AG09319 (cell line): ENCODE data around the gene CDON.
"Not testable (repeated sequence)": the region's sequence is repeated elsewhere in the genome, so short reads cannot be mapped to it uniquely, and the experiment has no call there.

Experiments used
- DNase-seq: peaks from one replicate; pipeline ENCODE4 v3.0.0-alpha.2; 2010; ENCODE audit warnings: low read depth; ENCODE audit errors: extremely low read depth
- TF ChIP-seq, protein P1 (sequence below): IDR thresholded peaks from 2 replicates; pipeline ENCODE4 v1.5.1; 2011; ENCODE audit warnings: low read depth, mild to moderate bottlenecking, inconsistent platforms, low read length, moderate library complexity

The CDON gene

DNA sequence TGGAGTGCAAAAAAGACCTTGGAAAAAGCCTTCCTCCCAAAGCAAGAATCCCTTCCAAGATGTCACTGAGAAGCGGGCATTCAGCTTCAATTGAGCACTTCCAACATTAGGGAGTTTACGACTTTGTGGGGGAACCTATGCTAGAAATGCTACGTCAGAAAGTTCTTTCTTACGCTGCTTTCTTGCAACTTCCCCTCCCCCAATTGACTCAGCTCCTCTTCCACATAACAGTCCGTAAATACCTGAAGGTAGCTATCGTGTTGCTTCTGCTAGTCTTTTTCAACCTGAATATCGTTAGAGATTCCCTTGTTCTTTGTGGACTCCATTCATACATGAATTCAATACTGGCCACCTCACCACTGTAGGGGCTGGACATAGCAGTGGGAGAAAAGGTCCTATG is 69.8 kb downstream of the CDON start:
- DNase-seq, result no peak
- TF ChIP-seq, protein P1, sequence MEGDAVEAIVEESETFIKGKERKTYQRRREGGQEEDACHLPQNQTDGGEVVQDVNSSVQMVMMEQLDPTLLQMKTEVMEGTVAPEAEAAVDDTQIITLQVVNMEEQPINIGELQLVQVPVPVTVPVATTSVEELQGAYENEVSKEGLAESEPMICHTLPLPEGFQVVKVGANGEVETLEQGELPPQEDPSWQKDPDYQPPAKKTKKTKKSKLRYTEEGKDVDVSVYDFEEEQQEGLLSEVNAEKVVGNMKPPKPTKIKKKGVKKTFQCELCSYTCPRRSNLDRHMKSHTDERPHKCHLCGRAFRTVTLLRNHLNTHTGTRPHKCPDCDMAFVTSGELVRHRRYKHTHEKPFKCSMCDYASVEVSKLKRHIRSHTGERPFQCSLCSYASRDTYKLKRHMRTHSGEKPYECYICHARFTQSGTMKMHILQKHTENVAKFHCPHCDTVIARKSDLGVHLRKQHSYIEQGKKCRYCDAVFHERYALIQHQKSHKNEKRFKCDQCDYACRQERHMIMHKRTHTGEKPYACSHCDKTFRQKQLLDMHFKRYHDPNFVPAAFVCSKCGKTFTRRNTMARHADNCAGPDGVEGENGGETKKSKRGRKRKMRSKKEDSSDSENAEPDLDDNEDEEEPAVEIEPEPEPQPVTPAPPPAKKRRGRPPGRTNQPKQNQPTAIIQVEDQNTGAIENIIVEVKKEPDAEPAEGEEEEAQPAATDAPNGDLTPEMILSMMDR, result no peak

DNA sequence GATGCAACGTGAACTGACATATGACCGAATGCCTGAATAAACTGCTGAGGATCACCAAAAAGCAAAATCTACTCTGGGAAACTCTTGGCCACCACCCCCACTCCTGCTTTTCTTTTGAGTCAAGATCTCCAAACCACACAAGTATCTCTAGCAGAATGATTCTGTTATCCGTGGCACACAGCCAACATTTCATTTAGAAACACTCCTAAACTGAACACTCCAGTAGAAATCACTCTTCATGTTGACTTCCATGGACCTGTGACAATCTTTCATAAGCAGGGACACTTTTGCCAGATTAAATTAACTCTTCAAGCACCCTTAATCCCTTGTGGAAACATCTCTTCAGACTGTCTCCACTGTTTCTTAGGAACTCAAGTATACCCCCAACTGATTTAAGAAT is 72.4 kb downstream of the CDON start:
- no peak for DNase-seq
- TF ChIP-seq, protein P1, result no peak

DNA sequence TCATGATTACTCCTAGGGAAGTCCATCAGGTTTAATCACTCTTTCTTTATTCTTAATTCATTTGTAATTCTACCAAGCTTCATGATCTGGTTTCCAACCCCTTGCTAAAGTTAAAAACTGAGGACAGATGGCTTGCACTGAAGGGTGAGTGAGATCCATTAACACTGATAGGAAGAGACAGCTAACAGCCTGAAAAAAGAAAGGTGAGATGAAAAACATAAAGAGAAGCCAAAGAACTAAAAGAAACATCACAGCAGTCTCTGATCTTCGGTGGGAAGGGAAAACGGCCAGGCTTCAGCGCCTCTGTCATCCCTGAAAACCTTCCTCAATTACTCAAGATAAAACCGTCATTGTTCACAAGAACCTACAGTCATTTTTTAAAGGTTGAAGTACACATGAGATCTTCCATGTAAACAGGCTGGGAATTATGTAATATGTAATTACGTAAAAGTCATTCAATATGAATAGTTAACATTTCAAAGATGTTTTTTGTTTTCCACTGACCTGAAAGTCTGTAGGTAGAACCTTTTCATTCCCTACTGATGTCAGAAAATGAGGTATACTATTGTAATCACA is 75.5 kb downstream of the CDON start:
- TF ChIP-seq, protein P1, result no peak
- DNase-seq, result no peak

DNA sequence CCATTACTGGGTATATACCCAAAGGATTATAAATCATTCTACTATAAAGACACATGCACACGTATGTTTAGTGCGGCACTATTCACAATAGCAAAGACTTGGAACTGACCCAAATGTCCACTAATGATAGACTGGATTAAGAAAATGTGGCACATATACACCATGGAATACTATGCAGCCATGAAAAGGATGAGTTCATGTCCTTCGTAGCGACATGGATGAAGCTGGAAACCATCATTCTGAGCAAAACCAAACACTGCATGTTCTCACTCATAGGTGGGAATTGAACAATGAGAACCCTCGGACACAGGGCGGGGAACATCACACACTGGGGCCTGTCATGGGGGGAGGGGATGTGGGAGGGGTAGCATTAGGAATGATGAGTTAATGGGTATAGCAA is 76.7 kb downstream of the CDON start:
- DNase-seq, result not testable (repeated sequence)

DNA sequence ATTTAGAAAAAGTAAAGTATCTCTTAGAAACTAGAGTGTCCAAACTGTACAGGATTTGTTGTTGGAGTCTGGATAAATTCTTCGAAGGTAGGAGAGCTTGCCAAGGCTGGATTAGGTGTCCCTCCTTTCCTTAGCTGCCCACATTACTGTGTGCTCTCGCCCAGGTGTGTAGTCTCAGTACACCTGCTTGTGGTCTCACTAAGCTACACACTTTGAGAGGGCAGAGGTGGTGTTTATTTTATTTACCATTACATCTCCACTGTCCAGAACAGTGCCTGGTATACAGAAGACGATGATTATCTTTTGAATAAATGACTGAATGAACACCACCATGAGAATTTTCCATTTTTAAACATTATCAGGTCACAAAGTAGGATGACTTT is 80.3 kb downstream of the CDON start:
- TF ChIP-seq, protein P1, result no peak
- DNase-seq, result no peak

DNA sequence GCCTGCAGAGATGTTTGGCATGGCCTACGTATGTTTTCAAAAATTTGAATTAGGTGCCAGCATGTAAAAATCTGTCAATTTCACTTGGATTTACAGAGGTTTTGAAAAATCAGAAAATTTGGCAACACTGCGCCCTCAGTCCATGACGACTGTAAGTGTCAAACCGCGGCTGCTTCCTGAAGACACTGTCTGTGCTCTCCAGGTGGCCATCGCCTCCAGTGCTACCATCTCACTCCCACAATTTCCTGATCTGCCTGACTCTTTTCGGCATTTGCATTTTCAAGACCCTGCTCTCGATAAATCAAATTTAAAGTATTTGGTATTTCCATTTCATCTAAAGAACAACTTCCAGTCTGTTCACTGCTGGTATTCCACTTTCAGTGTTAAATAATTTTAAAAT is 82.2 kb downstream of the CDON start:
- TF ChIP-seq, protein P1, result no peak
- no peak for DNase-seq

DNA sequence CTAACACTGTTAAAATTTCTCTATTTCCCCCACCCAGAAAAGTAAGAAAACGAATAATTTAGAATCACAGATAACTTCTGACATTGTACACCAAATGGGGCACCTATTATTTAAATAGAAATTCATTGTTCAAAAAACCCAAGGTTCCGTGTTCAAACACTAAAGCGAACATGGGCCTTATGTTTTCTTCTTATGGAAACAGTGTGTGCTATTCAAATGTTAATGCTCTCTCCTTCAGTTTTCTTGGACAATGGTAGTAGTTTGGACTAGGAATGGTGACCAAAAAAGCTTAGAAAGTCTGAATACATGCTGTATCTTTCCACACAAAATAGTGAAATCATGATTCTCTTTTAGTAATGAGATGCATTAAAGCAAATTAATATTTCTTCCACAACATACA is 83.2 kb downstream of the CDON start:
- TF ChIP-seq, protein P1, result no peak
- DNase-seq, result no peak

DNA sequence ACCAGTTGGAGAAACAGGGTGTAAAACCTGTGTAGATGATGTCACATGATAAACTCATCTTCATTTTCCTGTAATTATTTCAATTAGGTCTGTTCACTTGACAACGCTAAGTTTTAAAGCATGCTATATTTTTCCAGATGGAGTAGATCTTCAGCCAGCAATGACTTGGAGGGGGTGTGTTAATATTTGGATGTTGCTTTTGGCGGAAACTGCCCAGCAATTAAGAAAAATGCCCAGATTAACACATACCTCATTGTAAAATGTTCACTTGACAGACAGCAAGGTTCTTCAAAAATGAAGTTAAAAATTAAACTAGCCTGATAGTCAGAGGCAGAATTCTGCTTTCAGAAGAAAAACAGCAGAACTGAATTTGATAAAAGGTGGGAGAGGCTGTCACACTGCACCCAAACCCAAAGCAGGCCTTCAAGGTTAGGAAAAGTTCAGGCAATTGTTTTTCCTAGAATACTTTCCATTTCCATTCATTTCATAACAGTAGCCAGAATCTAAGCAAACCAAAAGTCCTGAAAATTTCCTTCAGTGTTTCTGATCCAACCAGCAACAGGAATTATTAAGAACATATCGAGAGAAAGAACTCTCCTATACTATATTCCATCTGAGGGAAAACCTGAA is 83.8 kb downstream of the CDON start:
- no peak for DNase-seq
- TF ChIP-seq, protein P1, result no peak
